Activated naive CD8-positive, alpha-beta T cell (primary cell): ENCODE measurements around the gene TDRD6.

Source experiments
- H3K27ac Mint-ChIP-seq: one replicate; pipeline ENCODE4 v1.8.0; 2021; ENCODE audit warnings: mixed read lengths
- H3K27me3 Mint-ChIP-seq: one replicate; pipeline ENCODE4 v1.8.0; 2021; ENCODE audit warnings: mixed read lengths
- H3K36me3 Mint-ChIP-seq: one replicate; pipeline ENCODE4 v1.8.0; 2021; ENCODE audit warnings: mixed read lengths
- H3K4me1 Mint-ChIP-seq: one replicate; pipeline ENCODE4 v1.8.0; 2021; ENCODE audit warnings: low read depth, mixed read lengths
- H3K4me3 Mint-ChIP-seq: one replicate; pipeline ENCODE4 v1.8.0; 2021; ENCODE audit warnings: mild to moderate bottlenecking, mixed read lengths
- H3K9me3 Mint-ChIP-seq: one replicate; pipeline ENCODE4 v1.8.0; 2021; ENCODE audit warnings: low read depth, mixed read lengths

TDRD6 gene

DNA sequence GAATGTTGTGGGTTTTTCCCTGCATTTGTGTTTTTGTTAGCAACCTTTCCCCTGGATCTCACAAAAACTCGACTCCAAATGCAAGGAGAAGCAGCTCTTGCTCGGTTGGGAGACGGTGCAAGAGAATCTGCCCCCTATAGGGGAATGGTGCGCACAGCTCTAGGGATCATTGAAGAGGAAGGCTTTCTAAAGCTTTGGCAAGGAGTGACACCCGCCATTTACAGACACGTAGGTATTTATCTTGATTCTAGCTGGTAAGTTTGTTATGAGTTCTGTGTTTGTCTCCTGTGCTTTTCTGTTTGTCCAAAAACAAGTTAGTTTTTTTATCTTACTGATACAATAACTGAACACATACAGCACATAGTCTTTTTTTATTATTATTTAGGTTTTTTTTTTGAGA, 31.9 kb upstream of the TDRD6 start:
- H3K27me3 Mint-ChIP-seq: peaks cover 25% of the 10 kb centered on the region
- H3K36me3 Mint-ChIP-seq: no peaks in the 10 kb centered on the region
- H3K4me3 Mint-ChIP-seq: no peak overlapping the region
- no peaks in the 10 kb centered on the region for H3K9me3 Mint-ChIP-seq
- no peak overlapping the region for H3K27ac Mint-ChIP-seq
- H3K4me1 Mint-ChIP-seq: peaks cover 13% of the 10 kb centered on the region

DNA sequence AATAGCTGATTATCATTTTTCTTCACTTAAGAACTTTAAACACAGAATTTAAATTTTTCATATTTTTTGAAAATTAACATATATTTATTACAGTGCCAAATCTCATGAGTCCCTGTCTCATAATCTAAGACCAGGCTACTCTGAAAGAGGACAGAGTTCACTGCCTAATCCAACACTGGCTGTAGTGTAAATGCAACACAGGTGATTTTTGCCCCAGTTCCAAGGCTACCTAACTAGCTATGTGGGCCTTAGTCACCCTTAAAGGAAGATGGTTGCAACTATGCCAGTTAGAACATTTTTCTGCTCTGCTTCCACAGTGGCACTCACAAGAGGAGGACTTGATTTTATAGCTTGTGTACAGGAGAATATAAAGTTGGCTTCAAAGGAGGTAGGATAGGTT, 30.0 kb upstream of the TDRD6 start:
- H3K9me3 Mint-ChIP-seq: no peaks in the 10 kb centered on the region
- peaks cover 5% of the 10 kb centered on the region for H3K4me1 Mint-ChIP-seq
- H3K27me3 Mint-ChIP-seq: peaks cover 15% of the 10 kb centered on the region
- no peaks in the 10 kb centered on the region for H3K36me3 Mint-ChIP-seq
- H3K4me3 Mint-ChIP-seq: no peak overlapping the region
- H3K27ac Mint-ChIP-seq: no peak overlapping the region

DNA sequence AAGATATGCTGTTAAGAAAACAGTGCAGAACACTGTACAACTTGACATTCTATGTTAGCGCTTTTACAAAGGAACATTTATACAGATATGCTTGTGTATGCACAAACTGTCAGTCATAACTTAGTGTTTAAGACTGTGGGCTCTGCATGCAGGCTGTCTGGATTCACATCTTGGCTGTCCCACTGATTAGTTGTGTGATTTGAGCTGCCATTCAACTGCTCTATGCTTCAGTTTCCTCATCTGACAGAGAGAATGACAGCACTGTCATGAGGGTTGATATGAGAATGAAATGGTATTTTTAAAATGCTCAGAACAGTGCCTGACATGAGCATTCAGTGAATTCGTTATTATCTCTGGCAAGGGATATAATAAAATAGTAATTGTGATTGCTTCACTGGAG, 26.2 kb upstream of the TDRD6 start:
- Mint-ChIP-seq H3K36me3 (no peaks in the 10 kb centered on the region), H3K27me3 (no peaks in the 10 kb centered on the region), H3K4me1 (no peaks in the 10 kb centered on the region), H3K4me3 (no peak overlapping the region), H3K27ac (no peak overlapping the region), H3K9me3 (no peaks in the 10 kb centered on the region)

DNA sequence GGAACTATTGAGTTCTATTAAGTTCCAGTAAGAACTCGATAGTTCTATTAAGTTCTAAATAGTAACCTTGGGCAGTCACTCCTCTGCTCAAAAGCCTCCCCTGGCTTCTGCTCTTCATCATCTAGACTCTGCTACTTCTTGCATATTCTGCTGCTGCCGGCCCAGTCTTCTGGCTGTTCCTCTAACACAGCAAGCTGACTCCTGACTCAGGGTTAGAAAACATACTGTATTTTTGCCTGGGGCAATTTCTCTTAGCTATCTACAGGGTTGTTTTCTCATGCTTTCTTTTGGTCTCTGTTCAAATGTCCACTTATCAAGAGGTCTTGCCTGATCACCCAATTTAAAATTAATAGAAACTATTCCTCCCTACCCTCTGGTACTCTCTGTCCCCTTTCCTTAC, 20.3 kb upstream of the TDRD6 start:
- Mint-ChIP-seq H3K9me3 (no peaks in the 10 kb centered on the region), H3K27me3 (no peaks in the 10 kb centered on the region), H3K36me3 (no peaks in the 10 kb centered on the region), H3K4me1 (no peaks in the 10 kb centered on the region), H3K4me3 (no peak overlapping the region), H3K27ac (no peak overlapping the region)

DNA sequence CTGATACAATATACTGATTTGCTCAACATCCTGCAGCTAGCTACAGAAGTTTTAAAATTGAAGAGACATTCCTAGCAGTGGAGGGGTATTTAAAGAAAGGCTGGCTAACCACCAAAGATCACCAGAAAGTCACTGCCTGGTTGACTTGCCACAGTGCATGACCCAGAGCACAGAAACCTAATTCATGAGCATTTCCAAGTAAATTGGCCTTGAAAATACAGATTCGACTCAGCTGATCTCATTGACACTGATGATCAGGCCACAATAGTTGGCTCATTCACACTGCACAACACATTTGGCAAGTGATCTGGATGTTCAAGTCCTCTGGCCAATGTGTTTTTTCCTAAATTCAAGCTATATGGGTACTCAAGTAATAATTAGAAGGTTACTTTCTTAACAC, 13.3 kb upstream of the TDRD6 start:
- Mint-ChIP-seq H3K36me3 (no peaks in the 10 kb centered on the region), H3K9me3 (no peaks in the 10 kb centered on the region), H3K4me1 (no peaks in the 10 kb centered on the region)

DNA sequence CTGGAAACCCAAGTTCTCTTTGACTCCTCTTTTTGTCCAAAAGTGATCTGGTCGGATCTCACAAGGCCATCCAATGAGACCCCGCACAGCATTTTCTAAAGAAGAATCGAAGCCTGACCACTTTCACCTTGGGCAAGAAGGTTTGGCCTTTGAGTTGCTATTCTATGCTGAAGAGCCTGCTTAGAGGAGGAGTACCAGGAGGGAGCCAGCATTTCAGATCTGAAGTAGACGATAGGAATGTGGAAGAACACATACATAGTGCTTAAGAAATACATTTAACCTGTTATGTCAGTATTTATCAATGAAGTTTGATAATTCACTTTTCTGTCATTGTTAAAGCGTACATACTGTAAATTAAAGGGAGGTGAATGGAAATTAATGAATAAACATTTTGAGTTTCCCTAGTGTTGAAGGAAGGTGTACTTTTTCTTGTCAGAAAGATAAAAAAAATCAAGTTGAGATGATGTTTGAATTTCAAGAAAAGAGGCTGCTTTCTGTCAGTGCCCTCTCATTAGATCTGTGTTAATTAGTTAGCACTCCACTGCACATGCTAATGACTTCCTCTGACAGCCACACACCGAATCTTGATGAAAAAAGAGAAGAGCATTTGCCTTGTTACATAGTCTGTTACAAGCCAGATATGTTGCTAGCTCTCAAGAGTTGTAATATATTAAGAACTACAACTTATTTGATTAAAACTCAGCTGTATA, 10.9 kb upstream of the TDRD6 start:
- no peaks in the 10 kb centered on the region for H3K4me1 Mint-ChIP-seq

More for the DNA sequence above, 13.3 kb upstream of the TDRD6 start:
- Mint-ChIP-seq H3K27ac (no peak overlapping the region), H3K4me3 (no peak overlapping the region), H3K27me3 (no peaks in the 10 kb centered on the region)

DNA sequence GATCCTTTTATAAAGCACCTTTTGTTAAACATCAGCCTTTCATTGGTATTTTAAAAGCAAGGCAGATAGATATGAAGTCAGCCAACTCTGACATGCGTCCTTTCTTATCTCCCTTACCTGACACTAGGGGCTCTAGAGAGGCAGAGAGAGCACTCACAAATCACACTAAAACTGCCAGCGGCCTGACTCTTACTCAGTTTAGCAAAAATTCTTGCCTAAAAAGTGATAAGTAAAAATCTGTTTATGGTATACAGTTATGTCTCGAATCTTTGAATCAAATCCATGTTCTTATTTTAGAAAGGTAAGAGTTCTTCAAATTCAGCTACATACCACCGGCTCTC, 10.4 kb upstream of the TDRD6 start:
- no peak overlapping the region for H3K27ac Mint-ChIP-seq
- H3K36me3 Mint-ChIP-seq: no peaks in the 10 kb centered on the region
- no peaks in the 10 kb centered on the region for H3K4me1 Mint-ChIP-seq
- no peak overlapping the region for H3K4me3 Mint-ChIP-seq
- H3K27me3 Mint-ChIP-seq: peaks cover 6% of the 10 kb centered on the region
- H3K9me3 Mint-ChIP-seq: no peaks in the 10 kb centered on the region

More for the DNA sequence above, 10.9 kb upstream of the TDRD6 start:
- Mint-ChIP-seq H3K27me3 (peaks cover 5% of the 10 kb centered on the region), H3K4me3 (no peak overlapping the region), H3K36me3 (no peaks in the 10 kb centered on the region), H3K27ac (no peak overlapping the region), H3K9me3 (no peaks in the 10 kb centered on the region)

DNA sequence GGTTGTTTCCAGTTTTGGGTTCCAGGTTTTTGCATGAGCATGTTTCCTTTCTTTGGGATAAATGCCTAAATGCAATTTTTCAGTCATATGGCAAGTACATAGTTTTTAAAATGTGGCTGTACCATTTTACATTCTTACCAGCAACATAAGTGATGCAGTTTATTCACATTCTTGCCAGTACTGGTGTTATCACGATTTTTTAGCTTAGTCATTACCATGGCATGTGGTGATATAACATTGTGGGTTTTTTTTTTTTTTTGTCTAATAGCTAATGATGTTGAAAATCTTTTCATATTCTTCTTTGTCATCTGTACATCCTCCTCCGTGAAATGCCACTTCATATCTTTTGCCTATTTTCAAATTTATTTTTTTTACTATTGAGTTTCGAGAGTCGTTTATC, 2.9 kb upstream of the TDRD6 start:
- Mint-ChIP-seq H3K36me3 (no peaks in the 10 kb centered on the region), H3K4me1 (no peaks in the 10 kb centered on the region), H3K4me3 (no peak overlapping the region), H3K27me3 (peaks cover 8% of the 10 kb centered on the region), H3K9me3 (no peaks in the 10 kb centered on the region), H3K27ac (no peak overlapping the region)

DNA sequence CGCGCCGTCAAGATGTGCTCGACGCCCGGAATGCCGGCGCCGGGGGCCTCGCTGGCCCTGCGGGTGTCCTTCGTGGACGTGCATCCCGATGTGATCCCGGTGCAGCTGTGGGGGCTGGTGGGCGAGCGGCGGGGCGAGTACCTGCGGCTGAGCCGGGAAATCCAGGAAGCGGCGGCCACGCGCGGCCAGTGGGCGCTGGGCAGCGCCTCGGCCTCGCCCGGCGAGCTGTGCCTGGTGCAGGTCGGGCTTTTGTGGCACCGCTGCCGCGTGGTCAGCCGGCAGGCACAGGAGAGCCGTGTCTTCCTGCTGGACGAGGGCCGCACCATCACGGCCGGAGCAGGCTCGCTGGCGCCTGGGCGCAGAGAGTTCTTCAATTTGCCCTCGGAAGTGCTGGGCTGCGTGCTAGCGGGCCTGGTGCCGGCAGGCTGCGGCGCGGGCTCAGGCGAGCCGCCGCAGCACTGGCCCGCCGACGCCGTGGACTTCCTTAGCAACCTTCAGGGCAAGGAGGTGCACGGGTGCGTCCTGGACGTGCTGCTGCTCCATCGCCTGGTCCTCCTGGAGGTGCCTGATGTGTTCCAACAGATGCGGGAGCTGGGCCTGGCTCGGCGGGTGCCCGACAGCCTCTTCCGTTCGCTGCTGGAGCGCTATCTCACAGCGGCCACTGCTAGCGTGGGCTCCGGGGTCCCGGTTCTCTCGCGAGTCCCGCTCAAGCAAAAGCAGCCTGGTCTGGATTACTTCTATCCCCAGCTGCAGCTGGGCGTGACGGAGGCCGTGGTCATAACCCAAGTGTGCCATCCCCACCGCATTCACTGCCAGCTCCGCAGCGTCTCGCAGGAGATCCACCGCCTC, 656 bp downstream of the TDRD6 start:
- H3K4me1 Mint-ChIP-seq: no peaks in the 10 kb centered on the region
- no peak overlapping the region for H3K27ac Mint-ChIP-seq
- no peaks in the 10 kb centered on the region for H3K36me3 Mint-ChIP-seq
- no peaks in the 10 kb centered on the region for H3K9me3 Mint-ChIP-seq
- no peak overlapping the region for H3K4me3 Mint-ChIP-seq
- peaks cover 9% of the 10 kb centered on the region for H3K27me3 Mint-ChIP-seq

DNA sequence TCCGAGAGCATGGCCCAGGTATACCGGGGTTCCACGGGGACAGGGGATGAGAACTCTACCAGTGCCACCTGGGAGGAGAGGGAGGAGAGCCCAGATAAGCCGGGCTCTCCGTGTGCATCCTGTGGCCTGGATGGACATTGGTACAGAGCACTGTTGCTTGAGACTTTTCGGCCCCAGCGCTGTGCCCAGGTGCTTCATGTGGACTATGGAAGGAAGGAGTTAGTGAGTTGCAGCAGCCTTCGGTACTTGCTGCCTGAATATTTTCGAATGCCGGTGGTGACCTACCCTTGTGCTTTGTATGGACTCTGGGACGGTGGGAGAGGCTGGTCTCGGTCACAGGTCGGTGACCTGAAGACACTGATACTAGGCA, 1.3 kb downstream of the TDRD6 start:
- Mint-ChIP-seq H3K9me3 (no peaks in the 10 kb centered on the region), H3K27me3 (peaks cover 11% of the 10 kb centered on the region)

DNA sequence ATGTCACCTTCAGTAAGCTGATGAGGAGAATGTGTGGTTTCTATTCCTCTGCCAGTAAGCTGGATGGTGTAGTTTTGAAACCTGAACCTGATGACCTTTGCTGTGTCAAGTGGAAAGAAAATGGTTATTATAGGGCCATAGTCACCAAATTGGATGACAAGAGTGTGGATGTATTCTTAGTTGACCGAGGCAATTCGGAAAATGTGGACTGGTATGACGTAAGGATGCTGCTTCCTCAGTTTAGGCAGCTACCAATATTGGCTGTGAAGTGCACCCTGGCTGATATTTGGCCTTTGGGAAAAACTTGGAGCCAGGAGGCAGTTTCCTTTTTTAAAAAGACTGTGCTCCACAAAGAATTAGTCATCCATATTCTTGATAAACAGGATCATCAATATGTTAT, 2.0 kb downstream of the TDRD6 start:
- peaks cover 11% of the 10 kb centered on the region for H3K27me3 Mint-ChIP-seq
- no peaks in the 10 kb centered on the region for H3K36me3 Mint-ChIP-seq
- H3K4me1 Mint-ChIP-seq: no peaks in the 10 kb centered on the region
- H3K27ac Mint-ChIP-seq: no peak overlapping the region
- H3K4me3 Mint-ChIP-seq: no peak overlapping the region
- H3K9me3 Mint-ChIP-seq: no peaks in the 10 kb centered on the region

More for the DNA sequence above, 1.3 kb downstream of the TDRD6 start:
- H3K36me3 Mint-ChIP-seq: no peaks in the 10 kb centered on the region
- no peak overlapping the region for H3K27ac Mint-ChIP-seq
- no peak overlapping the region for H3K4me3 Mint-ChIP-seq
- no peaks in the 10 kb centered on the region for H3K4me1 Mint-ChIP-seq

DNA sequence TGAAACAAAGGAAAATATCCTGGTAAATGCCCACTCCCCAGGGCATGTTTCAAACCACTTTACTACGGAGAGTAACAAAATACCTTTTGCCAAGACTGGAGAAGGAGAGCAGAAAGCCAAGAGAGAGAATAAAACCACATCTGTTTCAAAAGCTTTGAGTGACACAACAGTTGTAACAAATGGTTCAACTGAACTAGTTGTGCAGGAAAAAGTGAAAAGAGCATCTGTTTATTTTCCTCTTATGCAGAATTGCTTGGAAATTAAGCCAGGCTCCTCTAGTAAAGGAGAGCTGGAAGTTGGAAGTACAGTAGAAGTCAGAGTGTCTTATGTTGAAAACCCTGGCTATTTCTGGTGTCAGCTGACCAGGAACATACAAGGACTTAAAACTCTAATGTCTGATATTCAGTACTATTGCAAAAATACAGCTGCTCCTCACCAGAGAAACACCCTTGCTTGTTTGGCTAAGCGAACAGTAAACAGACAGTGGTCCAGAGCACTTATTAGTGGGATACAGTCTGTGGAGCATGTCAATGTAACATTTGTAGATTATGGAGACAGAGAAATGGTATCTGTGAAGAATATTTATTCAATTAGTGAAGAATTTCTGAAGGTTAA, 2.6 kb downstream of the TDRD6 start:
- Mint-ChIP-seq H3K4me1 (no peaks in the 10 kb centered on the region), H3K4me3 (no peak overlapping the region), H3K27ac (no peak overlapping the region), H3K27me3 (peaks cover 11% of the 10 kb centered on the region), H3K36me3 (no peaks in the 10 kb centered on the region), H3K9me3 (no peaks in the 10 kb centered on the region)

DNA sequence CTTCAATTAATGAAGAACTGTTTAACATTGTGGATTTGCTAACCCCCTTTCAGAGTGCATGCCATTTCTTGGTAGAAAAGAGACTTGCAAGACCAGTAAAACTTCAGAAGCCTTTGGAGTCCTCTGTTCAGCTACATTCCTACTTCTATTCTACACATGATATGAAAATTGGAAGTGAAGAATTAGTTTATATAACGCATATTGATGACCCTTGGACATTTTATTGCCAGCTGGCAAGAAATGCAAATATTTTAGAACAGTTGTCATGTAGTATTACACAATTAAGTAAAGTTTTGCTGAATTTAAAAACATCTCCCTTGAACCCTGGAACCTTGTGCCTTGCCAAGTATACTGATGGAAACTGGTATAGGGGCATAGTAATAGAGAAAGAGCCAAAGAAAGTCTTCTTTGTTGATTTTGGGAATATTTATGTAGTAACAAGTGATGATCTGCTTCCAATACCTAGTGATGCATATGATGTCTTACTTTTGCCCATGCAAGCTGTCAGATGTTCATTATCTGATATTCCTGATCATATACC, 3.3 kb downstream of the TDRD6 start:
- Mint-ChIP-seq H3K4me3 (no peak overlapping the region), H3K36me3 (no peaks in the 10 kb centered on the region), H3K27ac (no peak overlapping the region), H3K4me1 (no peaks in the 10 kb centered on the region), H3K9me3 (no peaks in the 10 kb centered on the region), H3K27me3 (peaks cover 18% of the 10 kb centered on the region)

DNA sequence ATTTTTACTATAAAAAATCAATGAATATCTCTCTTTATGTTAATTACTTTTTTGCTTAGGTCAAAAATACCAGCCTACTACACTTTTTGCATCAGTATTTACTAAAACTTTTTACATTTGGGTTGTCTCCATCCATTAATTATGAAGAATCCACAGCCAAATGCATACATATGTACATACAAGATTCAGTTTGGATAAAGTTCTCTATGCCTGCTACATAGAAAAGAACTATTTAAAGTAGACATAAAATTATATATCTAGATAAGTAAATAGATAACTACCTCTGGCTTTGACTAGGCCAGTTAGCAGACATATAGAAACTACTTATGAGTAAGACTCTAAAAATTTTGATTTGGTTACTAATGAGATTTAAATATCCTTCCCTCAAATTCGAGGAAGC, 12.3 kb downstream of the TDRD6 start:
- no peaks in the 10 kb centered on the region for H3K9me3 Mint-ChIP-seq
- H3K27ac Mint-ChIP-seq: no peak overlapping the region

DNA sequence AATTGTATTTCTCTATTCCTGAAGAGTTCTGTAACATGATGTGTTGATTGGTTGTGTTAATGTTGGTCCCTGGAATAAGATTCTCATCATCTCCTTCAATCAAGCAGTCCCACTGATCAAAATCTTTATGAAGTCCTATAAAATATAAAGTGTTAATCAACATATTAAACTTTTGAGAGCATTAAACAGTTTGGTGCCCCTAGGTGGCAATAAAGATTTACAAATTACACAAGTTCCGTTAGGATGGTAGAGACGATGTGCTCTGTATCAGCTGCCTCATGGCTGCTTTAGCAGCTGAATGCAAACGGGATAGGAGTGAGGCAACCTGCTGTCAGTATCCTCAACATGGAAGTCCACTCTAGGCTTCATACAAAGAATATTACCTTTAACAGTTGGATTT, 16.9 kb downstream of the TDRD6 start:
- Mint-ChIP-seq H3K4me1 (no peaks in the 10 kb centered on the region), H3K27me3 (peaks cover 21% of the 10 kb centered on the region), H3K36me3 (no peaks in the 10 kb centered on the region), H3K27ac (no peak overlapping the region), H3K9me3 (no peaks in the 10 kb centered on the region), H3K4me3 (no peak overlapping the region)

More for the DNA sequence above, 12.3 kb downstream of the TDRD6 start:
- Mint-ChIP-seq H3K36me3 (no peaks in the 10 kb centered on the region), H3K4me3 (no peak overlapping the region), H3K4me1 (no peaks in the 10 kb centered on the region), H3K27me3 (peaks cover 21% of the 10 kb centered on the region)
